NCI-H774 (cell line): ENCODE results near the gene EEF1E1.
"Not testable (repeated sequence)": the region's sequence is repeated elsewhere in the genome, so short reads cannot be mapped to it uniquely, and the experiment has no call there.

Experiments used
- DNase-seq: peaks from one replicate; lab custom pipeline; 2025; lab: John Stamatoyannopoulos, UW

EEF1E1 gene

DNA sequence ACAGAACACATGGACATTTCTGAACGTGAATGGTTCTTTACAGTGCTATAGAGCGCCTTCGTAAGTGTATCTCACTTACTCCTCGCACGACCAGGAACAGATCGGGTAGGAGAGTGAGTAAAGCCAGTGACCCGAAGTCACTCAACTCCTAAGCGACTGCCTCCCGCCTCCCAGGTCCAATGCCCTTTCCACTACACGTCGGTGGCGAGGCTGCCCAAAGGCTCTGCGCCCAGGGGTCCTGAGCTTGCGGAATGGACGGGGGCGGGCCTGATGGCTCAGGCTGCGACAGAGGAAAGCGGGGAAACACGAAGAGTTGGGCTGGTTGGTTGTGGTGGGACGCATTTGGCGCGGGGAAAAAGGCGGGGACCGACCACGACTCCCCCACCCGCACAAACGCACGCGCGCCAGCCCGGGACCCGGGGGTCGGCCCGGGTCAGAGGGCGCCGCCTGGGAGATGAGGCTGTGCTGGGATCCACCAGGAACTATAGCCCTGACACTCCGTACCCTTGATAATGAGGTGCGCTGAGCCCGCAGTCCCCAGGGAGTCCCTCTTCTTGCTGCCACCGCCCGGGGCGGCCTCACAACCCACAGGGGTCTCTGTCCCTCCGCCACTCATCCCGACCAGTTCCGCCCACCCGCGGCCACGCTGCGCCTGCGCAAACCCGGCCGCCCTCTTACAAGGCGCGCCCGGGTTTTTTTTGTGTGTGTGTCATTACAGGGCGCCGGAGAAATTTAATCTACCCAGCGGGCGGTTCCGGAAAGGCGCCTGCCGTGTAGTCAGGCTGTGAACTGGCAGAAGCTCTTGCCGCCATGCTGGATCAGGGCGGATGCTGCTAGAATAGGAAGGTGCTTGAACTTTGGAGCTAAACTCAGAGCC, 38.3 kb downstream of the EEF1E1 start, which contains the start of gene BLOC1S5:
Gene BLOC1S5 (minus strand): TSS at position 629 of the 877 bp plus-strand sequence. CDS start 13 bp downstream, at position 616.
- DNase-seq, result peak; percentile 94

DNA sequence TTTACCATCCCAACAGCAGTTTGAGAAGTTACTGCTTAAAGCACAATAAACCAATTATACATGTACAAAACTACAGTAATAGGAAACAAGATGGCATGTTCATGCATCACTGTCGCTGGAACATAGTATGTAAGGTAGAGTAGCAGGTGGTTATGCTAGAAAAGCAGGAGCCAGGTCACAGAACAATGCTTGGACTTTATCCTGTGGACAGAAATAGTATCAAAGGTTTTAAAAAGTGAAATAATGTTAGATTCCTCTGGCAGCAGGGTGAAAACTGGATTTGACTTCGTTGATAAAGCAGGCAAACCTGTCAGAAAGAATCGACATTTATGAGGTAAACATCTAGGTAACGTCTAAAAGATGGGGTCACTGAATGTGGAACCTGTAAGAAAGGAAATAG, 40.6 kb downstream of the EEF1E1 start:
- DNase-seq, result no peak

DNA sequence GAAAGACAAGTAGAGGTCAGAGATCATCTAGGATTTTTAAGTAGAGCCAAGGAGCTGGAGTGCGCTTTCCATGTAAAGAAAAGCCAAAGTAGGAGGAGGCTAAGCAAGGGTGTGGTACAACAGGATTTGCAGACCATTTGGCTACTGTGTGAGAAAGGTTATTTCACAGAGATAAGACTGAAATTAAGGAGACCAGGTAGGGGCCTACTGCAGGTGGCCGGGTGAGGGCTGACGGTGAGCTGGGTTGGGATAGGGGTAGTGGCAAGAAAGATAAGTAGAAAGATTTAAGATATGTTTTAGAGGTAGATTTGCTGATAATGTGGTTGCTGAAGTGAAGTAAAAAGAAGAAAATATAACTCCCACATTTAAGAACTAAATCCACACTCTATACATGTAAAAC, 42.0 kb downstream of the EEF1E1 start:
- no peak for DNase-seq

DNA sequence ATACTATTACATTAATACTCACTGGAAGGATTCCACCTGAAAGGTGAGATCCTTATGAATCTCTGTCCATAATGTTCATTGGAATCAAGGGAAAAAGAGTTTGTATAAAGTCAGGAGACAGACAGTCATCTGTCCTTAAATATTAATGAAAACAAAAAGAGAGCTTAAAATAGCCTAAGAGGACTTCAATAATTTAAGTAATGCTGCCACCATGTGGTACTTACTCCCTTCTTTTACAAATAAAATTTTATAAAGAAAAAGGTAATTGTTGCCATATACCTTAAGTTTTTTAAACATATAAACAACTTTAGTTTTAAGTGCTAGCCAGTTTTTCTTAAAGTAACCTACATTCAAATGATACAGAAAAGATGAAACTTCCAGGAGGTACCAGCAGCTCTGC, 43.2 kb downstream of the EEF1E1 start:
- DNase-seq, result no peak

DNA sequence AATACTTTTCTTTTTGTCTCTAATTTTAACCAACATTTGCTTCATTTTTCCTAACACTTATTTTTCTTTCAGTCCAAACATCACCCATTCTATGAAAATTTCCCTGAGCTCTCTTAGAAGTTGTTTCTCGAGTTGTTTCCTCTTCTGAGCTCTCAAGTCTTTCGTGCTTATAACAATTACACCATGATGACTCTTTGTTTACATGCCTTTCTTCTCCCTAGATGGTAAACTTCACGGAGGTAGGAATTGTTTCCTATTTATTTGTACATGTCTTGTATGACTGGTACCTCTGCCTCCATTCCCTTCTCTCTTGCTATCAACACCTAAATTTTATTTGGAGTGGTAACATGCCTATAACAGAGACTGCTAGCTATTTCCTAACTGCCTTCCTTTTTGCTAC, 44.6 kb downstream of the EEF1E1 start:
- no peak for DNase-seq

DNA sequence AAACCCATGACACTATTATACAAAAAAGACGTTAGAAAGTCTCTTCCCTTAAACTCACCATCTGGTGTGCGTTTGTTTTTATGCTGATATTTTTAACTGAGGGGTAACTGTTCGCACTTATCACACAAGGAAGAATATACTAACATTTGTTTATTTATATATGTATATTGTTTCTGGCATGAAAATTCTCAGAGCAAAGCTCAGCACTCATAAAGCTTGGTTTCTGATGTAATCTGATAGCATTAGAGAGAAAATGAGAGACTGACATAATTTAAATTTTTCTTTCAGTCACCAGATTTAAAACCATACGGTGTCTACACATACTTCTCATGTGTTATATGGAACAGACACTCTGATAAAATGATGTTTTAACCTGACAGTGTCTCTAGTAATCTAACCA, 45.1 kb downstream of the EEF1E1 start:
- DNase-seq, result no peak

DNA sequence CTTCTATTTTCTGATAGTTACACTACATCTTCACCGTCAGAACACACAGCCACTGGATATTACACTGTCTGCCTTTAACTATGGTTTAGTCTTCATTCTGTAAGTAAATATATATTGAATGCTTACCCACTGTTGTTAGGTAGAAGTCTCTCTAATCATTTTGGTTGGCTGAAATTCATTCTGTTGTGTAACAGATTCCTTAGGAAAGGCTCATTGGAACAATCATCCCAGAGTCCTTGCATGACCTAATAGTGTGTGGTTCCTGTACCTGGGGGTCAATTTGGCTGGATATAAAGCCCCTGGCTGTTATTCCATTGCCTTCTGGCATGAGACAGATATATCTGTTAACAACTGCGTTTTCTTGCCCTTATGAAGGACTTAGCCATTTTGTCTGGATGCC, 48.1 kb downstream of the EEF1E1 start:
- no peak for DNase-seq

DNA sequence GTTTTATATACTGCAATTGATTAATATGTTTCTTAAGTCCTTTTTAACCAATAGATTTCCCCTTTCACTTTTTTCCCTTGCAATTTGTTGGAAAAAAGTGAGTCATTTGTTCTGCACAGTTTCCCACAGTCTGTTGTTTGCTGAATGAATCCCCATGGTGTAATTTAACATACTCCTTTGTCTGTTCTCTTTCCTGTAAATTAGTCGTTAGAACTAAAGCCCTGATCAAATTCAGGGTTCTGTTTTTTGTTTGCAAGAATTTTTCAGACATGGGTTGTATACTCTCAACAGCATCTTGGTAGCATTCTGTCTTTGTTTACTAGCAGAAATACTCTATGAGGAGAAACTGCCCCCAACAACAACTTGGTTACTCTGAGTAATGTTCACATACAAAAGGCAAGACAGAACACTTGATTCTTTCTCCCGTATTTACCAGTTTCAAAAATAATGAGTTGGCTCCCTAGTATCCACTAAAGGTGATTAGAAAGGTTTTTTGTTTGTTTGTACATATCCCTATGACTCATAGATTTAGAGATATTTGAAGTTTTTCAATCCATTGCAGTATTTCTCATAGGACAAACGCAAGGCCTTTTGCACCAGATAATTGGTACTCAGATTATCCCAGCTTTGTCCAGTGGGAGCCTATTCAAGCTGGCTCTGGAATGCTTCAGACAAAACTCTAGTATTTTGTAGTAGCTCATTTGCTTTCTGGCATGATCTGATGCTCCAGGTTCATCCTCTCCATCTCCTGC, 54.6 kb downstream of the EEF1E1 start:
- DNase-seq, result no peak

DNA sequence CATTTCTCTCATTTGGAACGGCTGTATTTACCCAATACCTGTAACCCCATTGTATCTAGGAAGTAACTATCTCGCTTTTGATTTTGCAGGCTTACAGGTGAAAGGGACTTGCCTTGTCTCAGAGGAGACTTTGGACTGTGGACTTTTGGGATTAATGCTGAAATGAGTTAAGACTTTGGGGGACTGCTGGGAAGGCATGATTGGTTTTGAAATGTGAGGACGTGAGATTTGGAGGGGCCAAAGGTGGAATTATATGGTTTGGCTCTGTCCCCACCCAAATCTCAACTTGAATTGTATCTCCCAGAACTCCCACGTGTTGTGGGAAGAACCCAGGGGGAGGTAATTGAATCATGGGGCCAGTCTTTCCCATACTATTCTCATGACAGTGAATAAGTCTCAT, 56.6 kb downstream of the EEF1E1 start:
- not testable (repeated sequence) for DNase-seq

DNA sequence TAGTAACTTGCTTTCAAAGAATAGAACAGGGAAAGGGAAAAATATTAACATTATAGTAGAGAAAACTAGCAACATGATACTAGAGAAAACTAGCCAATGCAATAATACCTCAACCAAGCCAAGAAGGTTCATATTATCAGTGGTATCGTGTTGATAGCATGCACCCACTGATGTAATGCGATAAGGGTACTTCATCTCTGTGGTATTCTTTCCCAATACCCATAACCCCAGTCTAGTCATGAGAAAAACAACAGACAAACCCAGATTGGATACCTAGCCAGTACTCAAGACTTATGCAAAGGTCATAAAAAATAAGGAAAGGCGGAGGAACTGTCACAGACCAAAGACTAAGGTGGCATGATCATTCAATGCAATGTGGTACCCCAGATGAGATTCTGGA, 59.1 kb downstream of the EEF1E1 start:
- no peak for DNase-seq

DNA sequence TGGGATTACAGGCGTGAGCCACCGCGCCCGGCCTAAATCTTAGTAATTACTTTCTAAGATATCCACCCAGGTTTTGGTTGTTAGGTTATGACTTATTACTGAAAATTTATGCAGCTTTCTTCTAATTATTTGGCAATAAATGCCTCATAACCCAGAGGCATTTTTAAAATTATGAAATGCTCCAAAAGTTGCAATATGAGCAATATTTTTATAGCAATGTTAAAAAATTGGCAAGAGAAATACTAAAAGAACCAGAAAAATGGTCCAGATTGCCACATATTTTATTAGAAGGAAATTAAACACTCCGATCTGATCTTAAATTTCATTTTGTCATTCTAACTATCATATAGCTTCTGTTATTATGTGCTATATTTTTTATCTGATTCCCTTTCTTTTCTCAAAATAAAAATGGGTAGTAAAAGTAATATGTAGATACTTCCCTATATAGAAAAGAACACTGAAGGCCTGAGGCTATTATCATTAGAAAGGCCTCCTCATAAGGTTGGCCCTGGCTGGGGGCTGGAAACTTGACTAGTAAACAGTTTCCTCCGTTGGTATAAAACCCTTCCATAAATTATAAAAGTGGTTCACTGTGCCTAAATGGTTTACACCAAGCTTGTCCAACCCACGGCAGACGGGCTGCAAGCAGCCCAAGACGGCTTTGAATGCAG, 60.3 kb downstream of the EEF1E1 start:
- DNase-seq, result no peak

DNA sequence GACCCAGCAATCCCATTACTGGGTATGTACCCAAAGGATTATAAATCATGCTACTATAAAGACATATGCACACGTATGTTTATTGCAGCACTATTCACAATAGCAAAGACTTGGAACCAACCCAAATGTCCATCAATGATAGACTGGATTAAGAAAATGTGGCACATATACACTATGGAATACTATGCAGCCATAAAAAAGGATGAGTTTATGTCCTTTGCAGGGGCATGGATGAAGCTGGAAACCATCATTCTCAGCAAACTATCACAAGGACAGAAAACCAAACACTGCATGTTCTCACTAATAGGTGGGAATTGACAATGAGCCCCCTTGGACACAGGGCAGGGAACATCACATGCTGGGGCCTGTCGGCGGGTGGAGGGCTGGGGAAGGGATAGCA, 68.2 kb downstream of the EEF1E1 start:
- not testable (repeated sequence) for DNase-seq

DNA sequence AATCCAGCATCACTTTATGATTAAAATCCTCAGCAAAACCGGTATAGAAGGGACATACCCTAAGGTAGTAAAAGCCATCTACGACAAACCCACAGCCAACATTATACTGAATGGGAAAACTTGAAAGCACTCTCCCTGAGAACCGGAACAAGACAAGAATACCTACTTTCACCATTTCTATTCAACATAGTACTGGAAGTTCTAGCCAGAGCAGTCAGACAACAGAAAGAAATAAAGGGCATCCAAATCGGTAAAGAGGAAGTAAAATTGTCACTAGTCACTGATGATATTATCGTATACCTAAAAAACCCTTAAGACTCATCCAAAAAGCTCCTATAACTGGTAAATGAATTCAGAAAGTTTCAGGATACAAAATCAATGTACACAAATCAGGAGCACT, 71.4 kb downstream of the EEF1E1 start:
- DNase-seq, result no peak
